Suprapubic skin (tissue), 4 donors: Measurements from ENCODE around the gene OGFOD1. TPM values are rescaled to one million over a fixed set of nuclear protein-coding genes. Genes with fewer than 3 reads are reported as not detected.
"Not testable (repeated sequence)": the region's sequence is repeated elsewhere in the genome, so short reads cannot be mapped to it uniquely, and the experiment has no call there.

Experiments used
- DNase-seq, 2 donors: peaks; one replicate each; pipeline ENCODE4 v3.0.0-alpha.2; 2019; ENCODE audit warnings: low spot score in 2 of 2
- H3K27ac ChIP-seq: fragments of 200-600 bp; sonication (generic); one replicate; pipeline ENCODE4 v1.5.1; 2019
- H3K27me3 ChIP-seq: fragments of 200-600 bp; sonication (generic); one replicate; pipeline ENCODE4 v1.5.1; 2019
- H3K36me3 ChIP-seq: fragments of 200-600 bp; sonication (generic); one replicate; pipeline ENCODE4 v1.5.1; 2019
- H3K4me1 ChIP-seq: fragments of 200-600 bp; sonication (generic); one replicate; pipeline ENCODE4 v1.5.1; 2019
- H3K4me3 ChIP-seq: fragments of 200-600 bp; sonication (generic); one replicate; pipeline ENCODE4 v1.5.1; 2019; ENCODE audit warnings: mild to moderate bottlenecking
- H3K9me3 ChIP-seq: fragments of 200-600 bp; sonication (generic); one replicate; pipeline ENCODE4 v1.5.1; 2019
- EP300 ChIP-seq: sonication (generic); formaldehyde crosslinking; IDR thresholded peaks from one replicate; pipeline ENCODE4 v1.6.1; 2017; ENCODE audit warnings: antibody characterized with exemption
- POLR2A ChIP-seq, 2 donors: fragments of 450-650 bp; IDR thresholded peaks; one replicate each; pipeline ENCODE4 v1.6.1; 2017; ENCODE audit warnings: antibody characterized with exemption in 2 of 2, mild to moderate bottlenecking in 2 of 2, moderate library complexity in 2 of 2
- POLR2AphosphoS5 ChIP-seq, 3 donors: sonication (generic); formaldehyde crosslinking; IDR thresholded peaks; one replicate each; pipeline ENCODE4 v1.6.1; 2017; ENCODE audit warnings: antibody characterized with exemption in 3 of 3
- WGBS: methylation state at CpG from one replicate; pipeline ENCODE4 v1.1.5; 2018; 5-methylcytosine and 5-hydroxymethylcytosine counted together
- total RNA-seq, 4 donors: library from RNA; depleted of rRNA; stranded (reverse); fragments of >200 nt; gene quantifications; one replicate each; pipeline ENCODE4 v1.1.0, GENCODE V29; 2016
- TF ChIP-seq, protein P1 (sequence below), 2 donors: fragments of 200-600 bp in 1 of 2; fragments of 450-650 bp in 1 of 2; sonication (generic) in 1 of 2; IDR thresholded peaks; one replicate each; pipeline ENCODE4 v1.5.1; 2016 to 2019; ENCODE audit warnings: antibody characterized with exemption in 2 of 2, mild to moderate bottlenecking in 1 of 2, moderate library complexity in 1 of 2

The OGFOD1 gene
- total RNA-seq, 4 donors from 2014 or later = 23.8 to 31.9 (median 25.8) TPM

DNA sequence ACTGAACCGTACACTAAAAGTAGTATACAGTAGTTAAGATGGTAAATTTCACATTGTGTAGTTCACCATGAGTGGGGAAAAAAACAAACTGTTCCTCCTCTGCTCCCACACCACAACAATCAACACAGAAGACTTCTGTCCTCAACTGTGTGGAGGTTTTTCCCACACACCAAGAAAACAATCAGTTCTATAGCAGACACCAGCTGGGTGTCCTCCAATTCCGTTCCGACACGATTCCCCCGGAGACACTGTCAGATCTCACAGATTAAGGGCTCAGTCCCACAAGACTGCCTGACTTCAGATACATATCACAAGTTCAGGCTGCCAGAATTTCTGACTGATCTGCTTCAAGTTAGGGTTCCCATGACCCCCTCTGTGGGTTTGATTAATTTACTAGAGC, 36.7 kb downstream of the OGFOD1 start:
- no peak for TF ChIP-seq POLR2A (IDR thresholded peaks at IDR 0.05)
- TF ChIP-seq, protein P1, sequence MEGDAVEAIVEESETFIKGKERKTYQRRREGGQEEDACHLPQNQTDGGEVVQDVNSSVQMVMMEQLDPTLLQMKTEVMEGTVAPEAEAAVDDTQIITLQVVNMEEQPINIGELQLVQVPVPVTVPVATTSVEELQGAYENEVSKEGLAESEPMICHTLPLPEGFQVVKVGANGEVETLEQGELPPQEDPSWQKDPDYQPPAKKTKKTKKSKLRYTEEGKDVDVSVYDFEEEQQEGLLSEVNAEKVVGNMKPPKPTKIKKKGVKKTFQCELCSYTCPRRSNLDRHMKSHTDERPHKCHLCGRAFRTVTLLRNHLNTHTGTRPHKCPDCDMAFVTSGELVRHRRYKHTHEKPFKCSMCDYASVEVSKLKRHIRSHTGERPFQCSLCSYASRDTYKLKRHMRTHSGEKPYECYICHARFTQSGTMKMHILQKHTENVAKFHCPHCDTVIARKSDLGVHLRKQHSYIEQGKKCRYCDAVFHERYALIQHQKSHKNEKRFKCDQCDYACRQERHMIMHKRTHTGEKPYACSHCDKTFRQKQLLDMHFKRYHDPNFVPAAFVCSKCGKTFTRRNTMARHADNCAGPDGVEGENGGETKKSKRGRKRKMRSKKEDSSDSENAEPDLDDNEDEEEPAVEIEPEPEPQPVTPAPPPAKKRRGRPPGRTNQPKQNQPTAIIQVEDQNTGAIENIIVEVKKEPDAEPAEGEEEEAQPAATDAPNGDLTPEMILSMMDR (IDR thresholded peaks at IDR 0.05) = no peak
- no peak for TF ChIP-seq EP300
- no peak for TF ChIP-seq POLR2AphosphoS5 (IDR thresholded peaks at IDR 0.05)
- H3K36me3 ChIP-seq = peaks cover 33% of the 10 kb centered on the region
- WGBS = 48% methylated on average over 5 of the region's 5 CpGs

DNA sequence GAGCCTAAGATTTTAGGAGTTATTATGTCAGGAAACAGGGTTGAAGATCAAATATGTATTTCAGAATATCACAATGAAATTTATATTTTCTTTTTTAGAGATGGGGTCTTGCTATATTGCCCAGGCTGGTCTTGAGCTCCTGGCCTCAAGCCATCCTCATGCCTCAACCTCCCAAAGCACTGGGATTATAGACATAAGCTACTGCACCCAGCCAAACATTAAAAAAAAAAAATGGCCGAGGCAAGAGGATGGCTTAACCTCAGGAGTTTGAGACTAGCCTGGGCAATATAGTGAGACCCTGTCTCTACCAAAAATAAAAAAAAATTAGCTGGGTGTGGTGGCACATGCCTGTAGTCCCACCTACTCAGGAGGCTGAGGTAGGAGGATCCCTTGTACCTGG, 37.5 kb downstream of the OGFOD1 start:
- not testable (repeated sequence) for H3K4me1 ChIP-seq, H3K27me3 ChIP-seq, H3K4me3 ChIP-seq, DNase-seq, H3K27ac ChIP-seq, H3K9me3 ChIP-seq
- WGBS = 96% methylated on average over 1 of the region's 1 CpG
- peaks cover 25% of the 10 kb centered on the region for H3K36me3 ChIP-seq

More for the DNA sequence above, 36.7 kb downstream of the OGFOD1 start:
- H3K27me3 ChIP-seq = no peaks in the 10 kb centered on the region
- no peaks in the 10 kb centered on the region for H3K9me3 ChIP-seq
- no peaks in the 10 kb centered on the region for H3K4me1 ChIP-seq
- no peak overlapping the region for H3K4me3 ChIP-seq
- DNase-seq = no peak
- H3K27ac ChIP-seq = no peak overlapping the region

DNA sequence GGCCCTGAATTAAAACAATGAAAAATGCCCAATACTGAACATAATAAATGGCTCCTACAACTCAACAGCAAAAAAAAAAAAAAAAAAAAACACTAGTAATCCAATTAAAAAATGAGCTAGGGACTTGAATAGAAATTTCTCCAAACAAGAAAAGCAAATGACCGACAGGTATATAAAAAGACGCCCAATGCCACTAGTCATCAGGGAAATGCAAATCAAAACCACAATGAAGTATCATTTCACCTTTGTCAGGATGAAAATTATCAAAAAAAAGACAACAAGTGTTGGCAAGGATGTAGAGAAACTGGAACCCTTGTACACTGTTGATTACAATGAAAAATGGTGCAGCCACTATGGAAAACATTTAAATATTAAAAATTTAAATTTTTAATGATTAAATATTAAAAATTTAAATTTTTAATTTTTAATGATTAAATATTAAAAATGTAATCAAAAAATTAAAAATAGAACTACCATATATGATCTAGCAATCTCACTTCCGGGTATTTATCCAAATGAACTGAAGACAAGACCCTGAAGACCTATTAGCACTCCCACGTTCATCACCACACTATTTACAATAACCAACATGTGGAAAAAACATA, 40.4 kb downstream of the OGFOD1 start:
- no peak for DNase-seq
- H3K9me3 ChIP-seq = no peaks in the 10 kb centered on the region
- no peak overlapping the region for H3K27ac ChIP-seq
- no peak overlapping the region for H3K4me3 ChIP-seq
- no peaks in the 10 kb centered on the region for H3K4me1 ChIP-seq
- TF ChIP-seq POLR2AphosphoS5 (IDR thresholded peaks at IDR 0.05) (no peak), POLR2A (IDR thresholded peaks at IDR 0.05) (no peak)
- 94% methylated on average over 4 of the region's 4 CpGs for WGBS
- peaks cover 25% of the 10 kb centered on the region for H3K36me3 ChIP-seq
- no peaks in the 10 kb centered on the region for H3K27me3 ChIP-seq

DNA sequence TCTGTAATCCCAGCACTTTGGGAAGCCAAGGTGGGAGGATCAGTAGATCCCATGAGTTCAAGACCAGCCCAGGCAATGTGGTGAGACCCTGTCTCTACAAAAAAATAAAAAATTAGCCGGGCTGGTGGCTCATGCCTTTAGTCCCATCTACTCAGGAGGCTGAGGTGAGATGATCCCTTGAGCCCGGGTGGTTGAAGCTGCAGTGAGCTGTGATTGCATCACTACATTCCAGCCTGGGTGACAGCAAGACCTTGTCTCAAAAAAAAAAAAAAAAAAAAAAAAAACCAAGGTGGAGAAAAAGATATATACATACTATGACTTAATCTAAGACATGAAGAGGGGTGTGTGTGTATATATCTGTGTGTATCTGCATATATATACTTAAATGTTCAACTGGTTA, 41.8 kb downstream of the OGFOD1 start:
- peaks cover 38% of the 10 kb centered on the region for H3K36me3 ChIP-seq
- TF ChIP-seq POLR2A (IDR thresholded peaks at IDR 0.05) (no peak), EP300 (no peak), POLR2AphosphoS5 (IDR thresholded peaks at IDR 0.05) (no peak)
- TF ChIP-seq, protein P1 (IDR thresholded peaks at IDR 0.05) = no peak

DNA sequence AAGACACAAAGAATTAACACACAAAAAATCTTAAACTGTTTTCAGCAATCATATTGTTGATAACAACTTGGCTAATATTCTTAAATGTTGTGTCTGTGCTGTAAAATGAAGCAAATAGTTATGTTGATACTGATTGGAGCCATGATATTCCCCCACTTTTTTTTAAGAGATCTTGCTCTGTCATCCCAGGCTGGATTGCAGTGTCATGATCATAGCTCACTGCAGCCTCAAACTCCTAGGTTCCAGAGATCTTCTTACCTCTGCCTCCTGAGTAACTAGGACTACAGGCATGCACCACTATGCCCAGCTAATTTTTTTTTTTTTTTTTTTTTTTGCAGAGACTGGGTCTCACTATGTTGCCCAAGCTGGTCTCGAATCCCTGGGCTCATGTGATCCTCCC, 42.5 kb downstream of the OGFOD1 start:
- Histone ChIP-seq H3K27me3 (no peaks in the 10 kb centered on the region), H3K36me3 (peaks cover 45% of the 10 kb centered on the region), H3K27ac (no peak overlapping the region), H3K4me3 (no peak overlapping the region), H3K9me3 (no peaks in the 10 kb centered on the region), H3K4me1 (no peaks in the 10 kb centered on the region)
- TF ChIP-seq, protein P1 (IDR thresholded peaks at IDR 0.05) = no peak
- TF ChIP-seq EP300 (no peak), POLR2A (IDR thresholded peaks at IDR 0.05) (no peak)
- WGBS = 96% methylated on average over 1 of the region's 1 CpG
- DNase-seq = no peak

More for the DNA sequence above, 41.8 kb downstream of the OGFOD1 start:
- no peak overlapping the region for H3K4me3 ChIP-seq
- H3K27me3 ChIP-seq = no peaks in the 10 kb centered on the region
- no peak overlapping the region for H3K27ac ChIP-seq
- DNase-seq = no peak
- no peaks in the 10 kb centered on the region for H3K9me3 ChIP-seq
- WGBS = 79% methylated on average over 2 of the region's 2 CpGs
- no peaks in the 10 kb centered on the region for H3K4me1 ChIP-seq

DNA sequence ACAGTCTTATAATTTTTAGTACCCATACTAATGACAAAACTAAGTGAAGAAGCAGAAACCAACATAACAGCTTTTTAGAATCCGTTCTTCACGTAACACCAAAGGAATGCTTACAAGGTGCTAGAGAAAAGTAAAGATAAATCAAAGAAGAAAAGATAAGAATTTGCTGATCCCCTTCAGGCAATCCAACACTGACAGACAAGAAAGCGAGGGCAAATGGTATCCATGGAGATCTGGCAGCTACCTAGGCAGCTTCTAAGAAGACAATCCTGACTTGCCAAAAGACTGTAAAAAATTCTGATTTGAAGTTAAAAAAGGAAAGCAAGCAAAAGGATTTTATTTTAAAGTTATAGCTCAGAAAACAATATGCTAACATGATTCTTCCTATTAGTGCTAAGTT, 53.8 kb downstream of the OGFOD1 start:
- Histone ChIP-seq H3K9me3 (no peaks in the 10 kb centered on the region), H3K36me3 (peaks cover 83% of the 10 kb centered on the region), H3K27me3 (no peaks in the 10 kb centered on the region), H3K27ac (no peak overlapping the region), H3K4me3 (no peak overlapping the region), H3K4me1 (peaks cover 17% of the 10 kb centered on the region)
- TF ChIP-seq POLR2A (IDR thresholded peaks at IDR 0.05) (no peak), EP300 (no peak), POLR2AphosphoS5 (IDR thresholded peaks at IDR 0.05) (no peak)
- TF ChIP-seq, protein P1 (IDR thresholded peaks at IDR 0.05) = no peak
- no peak for DNase-seq
- 60% methylated on average over 3 of the region's 3 CpGs for WGBS
